Immature natural killer cell (primary cell): ENCODE results near the gene NANOS3. TPM values are rescaled to one million over a fixed set of nuclear protein-coding genes. Genes with fewer than 3 reads are reported as not detected.

ENCODE experiments used
- DNase-seq, 3 donors: peaks; one replicate each; pipeline ENCODE4 v3.0.0; 2022; ENCODE audit warnings: mixed read lengths in 1 of 3
- H3K27ac Mint-ChIP-seq, 6 donors: one replicate each; pipeline ENCODE4 v1.8.0; 2020; ENCODE audit warnings: mixed read lengths in 6 of 6, mild to moderate bottlenecking in 5 of 6, inconsistent platforms in 4 of 6, moderate library complexity in 3 of 6
- H3K27me3 Mint-ChIP-seq, 3 donors: one replicate each; pipeline ENCODE4 v1.8.0; 2020 to 2021; ENCODE audit warnings: low read depth in 3 of 3, mild to moderate bottlenecking in 3 of 3, mixed read lengths in 3 of 3, moderate library complexity in 3 of 3, inconsistent platforms in 1 of 3
- H3K36me3 Mint-ChIP-seq, 3 donors: one replicate each; pipeline ENCODE4 v1.8.0; 2020; ENCODE audit warnings: mixed read lengths in 3 of 3, inconsistent platforms in 2 of 3, mild to moderate bottlenecking in 2 of 3
- H3K4me1 Mint-ChIP-seq, 2 donors: one replicate each; pipeline ENCODE4 v1.8.0; 2020; ENCODE audit warnings: inconsistent platforms in 2 of 2, mild to moderate bottlenecking in 2 of 2, mixed read lengths in 2 of 2, moderate library complexity in 1 of 2
- H3K4me3 Mint-ChIP-seq, 5 donors: one replicate each; pipeline ENCODE4 v1.8.0; 2020; ENCODE audit warnings: mild to moderate bottlenecking in 5 of 5, mixed read lengths in 5 of 5, inconsistent platforms in 3 of 5, moderate library complexity in 3 of 5
- H3K9me3 Mint-ChIP-seq, 6 donors: one replicate each; pipeline ENCODE4 v1.8.0; 2020; ENCODE audit warnings: mild to moderate bottlenecking in 6 of 6, mixed read lengths in 6 of 6, inconsistent platforms in 4 of 6, moderate library complexity in 3 of 6
- polyA plus RNA-seq, 3 donors: library from polyadenylated mRNA; unstranded; fragments of 300-500 nt; fragmentation: Illumina TruSeq; gene quantifications; one replicate each; pipeline ENCODE4 v1.2.3, GENCODE V29; 2021

Gene NANOS3
- polyA plus RNA-seq, 3 donors from 2014 or later: not detected

DNA sequence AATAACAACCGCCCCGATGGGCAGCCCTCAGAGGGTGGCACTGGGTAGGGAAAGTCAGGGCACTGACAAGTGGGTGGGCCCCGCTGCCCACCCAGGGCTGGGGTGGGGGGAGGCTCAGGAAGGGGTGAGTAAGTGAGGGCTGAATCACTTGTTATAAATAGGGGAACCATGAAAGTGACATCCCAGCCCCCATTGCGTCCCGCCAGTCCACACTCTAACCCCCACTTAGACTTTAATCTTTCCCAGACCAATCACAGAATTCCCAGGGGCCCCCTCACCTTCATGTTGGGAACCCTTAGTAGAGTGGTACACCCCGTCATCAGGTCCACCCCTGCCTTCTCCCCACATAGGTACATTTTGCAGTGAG is 37.0 kb upstream of the NANOS3 start:
- H3K4me1 Mint-ChIP-seq: peaks cover 60 to 71% of the 10 kb centered on the region in 2 donors
- peaks cover 56 to 76% (median 76%) of the 10 kb centered on the region in 3 donors for H3K27me3 Mint-ChIP-seq
- no peak for DNase-seq
- peak overlapping the region; percentile 99 to 100 (median 99) for H3K27ac Mint-ChIP-seq
- peak overlapping the region; percentile 89 to 96 (median 94) for H3K4me3 Mint-ChIP-seq
- no peaks in the 10 kb centered on the region for H3K36me3 Mint-ChIP-seq
- H3K9me3 Mint-ChIP-seq: peaks cover 0 to 8% (median 1%) of the 10 kb centered on the region in 6 donors

DNA sequence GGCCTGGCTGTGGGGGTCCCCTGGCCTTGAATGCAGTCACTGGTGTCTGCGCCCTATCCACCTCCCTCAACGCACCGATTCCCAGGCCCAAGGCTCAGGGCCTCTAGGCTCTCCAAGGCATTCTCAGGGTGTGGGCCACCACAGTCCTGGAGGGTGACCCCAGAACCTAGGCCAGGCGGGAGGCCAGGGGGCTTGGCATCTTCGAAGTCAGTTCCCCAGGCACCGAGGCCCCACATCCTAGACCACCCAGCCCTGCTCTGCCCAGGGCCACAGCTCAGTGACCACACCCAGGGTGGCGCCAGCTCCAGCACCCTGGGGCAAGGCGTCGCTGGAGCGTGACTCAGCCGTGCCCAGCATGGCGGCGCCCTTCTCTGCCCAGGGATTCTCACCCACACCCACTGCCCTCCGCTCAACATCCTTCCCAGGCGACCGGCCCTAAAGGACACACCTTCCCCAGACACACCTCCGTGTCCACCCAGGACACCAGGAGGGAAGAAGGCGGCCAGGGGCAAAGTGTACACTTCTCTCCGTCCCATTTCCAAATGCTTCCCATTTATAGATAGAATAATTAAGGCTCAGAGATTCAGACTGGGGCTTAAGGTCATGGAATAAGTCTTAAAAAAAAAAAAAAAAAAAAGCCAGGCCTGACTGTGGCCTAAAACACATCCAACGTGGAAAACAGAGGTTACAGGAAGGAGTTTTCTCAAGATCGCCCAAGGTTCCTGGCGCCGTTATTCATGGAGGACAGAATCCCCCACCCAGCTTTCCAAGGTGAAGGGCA is 36.4 kb upstream of the NANOS3 start:
- Mint-ChIP-seq H3K27ac (peak overlapping the region; percentile 99 to 100 (median 99)), H3K4me1 (peaks cover 66 to 72% of the 10 kb centered on the region in 2 donors), H3K36me3 (no peaks in the 10 kb centered on the region), H3K9me3 (peaks cover 0 to 8% (median 1%) of the 10 kb centered on the region in 6 donors), H3K27me3 (peaks cover 56 to 76% (median 76%) of the 10 kb centered on the region in 3 donors), H3K4me3 (peak overlapping the region; percentile 89 to 96 (median 94))
- DNase-seq: peak; percentile 72 to 77 (median 76)

DNA sequence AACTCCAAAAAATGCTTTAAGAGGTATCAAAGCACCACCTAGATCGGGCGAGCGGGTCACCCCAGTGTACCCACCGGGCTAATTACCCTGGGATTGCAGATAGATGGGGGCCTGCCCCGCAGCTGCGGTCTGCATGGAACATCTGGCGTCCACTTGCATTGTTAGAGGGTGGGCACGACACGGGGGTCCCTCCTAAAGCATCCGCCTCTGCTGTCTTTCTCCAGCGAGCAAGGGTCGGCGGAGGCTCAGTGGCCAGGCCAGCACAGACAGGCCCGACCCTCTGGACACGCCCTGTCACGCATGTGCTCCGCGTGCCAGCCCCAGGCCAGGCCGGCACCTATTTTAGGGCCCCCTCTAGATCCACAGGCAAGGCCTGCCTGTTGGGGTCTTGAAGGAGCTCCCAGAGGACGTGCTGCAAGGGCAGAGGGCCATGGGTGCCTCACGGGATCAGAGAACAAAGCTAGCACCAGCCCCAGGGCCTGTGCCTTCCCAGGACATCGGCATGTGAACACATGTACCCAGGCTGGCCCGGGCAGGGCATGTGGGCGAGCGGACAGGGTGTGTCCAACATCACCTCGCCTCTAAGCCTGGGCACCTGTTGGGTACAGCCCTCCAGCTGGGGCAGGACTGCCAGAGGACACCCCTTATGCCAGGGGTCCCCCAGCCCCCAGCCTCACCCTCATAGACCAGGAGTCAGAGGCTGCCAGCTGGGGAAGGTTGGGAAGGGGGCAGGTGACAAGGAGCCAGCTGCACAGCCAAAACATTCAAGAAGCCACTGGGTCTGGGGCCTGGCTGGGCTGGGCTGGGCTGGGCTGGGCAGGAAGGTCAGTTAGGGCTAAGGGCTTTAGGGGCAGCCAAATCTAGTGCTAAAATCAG is 35.6 kb upstream of the NANOS3 start:
- Mint-ChIP-seq H3K4me1 (peaks cover 68 to 72% of the 10 kb centered on the region in 2 donors), H3K36me3 (no peaks in the 10 kb centered on the region), H3K27ac (peak overlapping the region; percentile 99 to 100 (median 99)), H3K9me3 (peaks cover 0 to 9% (median 1%) of the 10 kb centered on the region in 6 donors), H3K4me3 (peak overlapping the region; percentile 89 to 96 (median 94)), H3K27me3 (peaks cover 56 to 76% (median 74%) of the 10 kb centered on the region in 3 donors)
- DNase-seq: peak; percentile 66 to 68 (median 67)

DNA sequence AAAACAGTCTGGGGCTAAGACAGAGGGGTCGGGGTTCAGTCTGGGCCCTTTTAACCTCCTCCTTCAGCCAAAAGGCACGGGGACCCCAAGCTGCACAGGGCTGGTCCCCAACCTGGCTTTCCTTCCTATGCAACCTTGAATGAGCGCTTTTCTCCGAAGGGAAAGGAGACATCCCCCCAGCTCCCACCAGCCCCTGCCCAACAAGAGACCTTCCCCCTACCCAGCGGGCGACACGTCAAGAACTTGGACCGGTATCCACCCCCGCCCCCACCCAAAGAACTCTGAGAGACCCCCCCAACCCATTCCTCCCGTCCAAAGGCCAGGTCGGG is 35.0 kb upstream of the NANOS3 start:
- H3K4me3 Mint-ChIP-seq: peak overlapping the region; percentile 89 to 96 (median 94)
- no peak for DNase-seq
- peaks cover 59 to 76% (median 74%) of the 10 kb centered on the region in 3 donors for H3K27me3 Mint-ChIP-seq
- peak overlapping the region; percentile 99 to 100 (median 99) for H3K27ac Mint-ChIP-seq
- peaks cover 0 to 7% (median 1%) of the 10 kb centered on the region in 6 donors for H3K9me3 Mint-ChIP-seq
- peaks cover 70 to 73% of the 10 kb centered on the region in 2 donors for H3K4me1 Mint-ChIP-seq
- H3K36me3 Mint-ChIP-seq: no peaks in the 10 kb centered on the region

DNA sequence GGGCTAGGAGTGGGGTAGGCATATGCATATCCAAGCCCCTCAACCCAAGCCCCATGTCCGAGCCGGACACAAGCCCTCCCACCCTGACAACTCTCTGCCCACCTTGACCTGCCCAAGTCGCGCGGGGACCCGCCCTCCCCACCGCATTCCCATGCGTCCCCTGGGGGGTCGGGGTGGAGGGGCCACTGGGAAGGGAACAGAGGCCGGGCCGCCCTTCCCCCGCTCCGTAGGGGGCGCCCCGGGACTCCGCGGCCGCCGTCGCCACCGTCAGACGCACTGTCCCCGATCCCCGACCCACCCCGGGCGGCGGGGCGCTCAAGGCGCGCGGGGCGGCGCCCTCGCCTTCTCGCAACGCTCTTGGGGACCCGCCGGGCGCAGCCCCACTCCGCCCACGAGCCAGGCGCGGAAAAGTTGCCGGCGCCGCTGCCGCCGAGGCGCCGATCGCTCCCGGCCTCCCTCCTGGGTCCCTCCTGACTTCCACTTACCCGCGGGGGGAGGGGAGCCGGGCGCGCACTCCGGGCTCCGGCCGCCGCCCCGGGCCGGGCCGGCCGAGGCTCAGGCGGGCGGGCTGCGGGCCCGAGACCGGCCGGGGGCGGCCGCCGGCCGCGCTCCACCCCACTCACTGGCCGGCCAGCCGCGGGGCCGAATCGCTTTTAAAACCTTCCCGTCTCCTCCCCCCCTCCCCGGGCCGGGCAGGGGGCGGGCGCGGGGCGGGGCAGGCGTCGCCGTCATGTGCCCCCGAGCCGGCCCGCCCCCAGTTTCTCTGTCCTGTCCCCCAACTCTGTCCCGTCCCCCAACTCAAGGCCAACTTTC is 34.4 kb upstream of the NANOS3 start:
- Mint-ChIP-seq H3K9me3 (peaks cover 0 to 7% (median 1%) of the 10 kb centered on the region in 6 donors), H3K4me1 (peaks cover 67 to 72% of the 10 kb centered on the region in 2 donors), H3K27ac (peak overlapping the region; percentile 99 to 100 (median 99)), H3K4me3 (peak overlapping the region; percentile 89 to 96 (median 94)), H3K27me3 (peaks cover 60 to 76% (median 74%) of the 10 kb centered on the region in 3 donors), H3K36me3 (no peaks in the 10 kb centered on the region)
- DNase-seq: peak; percentile 86 to 88 (median 87)

DNA sequence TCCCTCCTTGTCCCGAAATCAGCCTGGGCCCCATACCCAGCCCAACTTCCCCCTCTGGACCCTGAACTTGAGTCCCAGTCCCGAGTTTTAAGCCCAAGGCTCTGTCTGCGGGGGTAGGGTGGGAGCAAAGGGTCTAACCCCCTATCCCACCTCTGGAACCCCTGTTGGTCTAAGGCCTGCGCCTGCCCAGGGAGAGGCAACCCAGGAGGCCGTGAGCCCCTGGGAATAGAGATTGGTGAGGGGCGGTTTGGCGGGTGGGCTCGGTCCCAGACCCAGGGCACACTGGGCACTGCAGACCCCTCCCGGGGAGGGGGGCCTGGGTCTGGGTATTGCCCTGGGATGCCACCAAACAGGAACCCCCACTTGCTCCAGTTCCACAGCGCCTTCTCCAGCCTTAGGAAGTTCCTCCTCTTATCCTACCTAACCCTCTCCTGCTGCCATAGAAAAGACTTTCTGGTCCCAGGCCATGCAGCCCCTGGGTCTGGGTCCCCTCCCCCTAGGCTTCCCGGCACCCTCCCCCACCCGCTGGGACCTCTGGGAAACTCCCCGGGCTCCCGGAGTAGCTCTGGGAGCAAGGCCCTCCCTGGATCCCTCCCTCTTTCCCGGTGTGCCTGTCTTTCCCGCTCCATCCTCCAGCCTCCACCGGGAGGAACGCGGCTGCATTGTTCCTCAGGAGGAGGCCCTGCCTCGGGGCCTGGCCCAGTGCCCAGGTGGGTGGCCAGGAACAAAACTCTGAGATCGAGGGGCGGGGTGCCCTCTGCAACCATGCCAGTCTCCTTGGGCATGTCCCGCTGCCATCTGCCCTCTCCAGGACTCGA is 33.6 kb upstream of the NANOS3 start:
- H3K36me3 Mint-ChIP-seq: no peaks in the 10 kb centered on the region
- H3K4me1 Mint-ChIP-seq: peaks cover 63 to 66% of the 10 kb centered on the region in 2 donors
- peak overlapping the region; percentile 88 to 99 (median 99) for H3K27ac Mint-ChIP-seq
- DNase-seq: no peak
- peak overlapping the region; percentile 82 to 89 (median 85) for H3K4me3 Mint-ChIP-seq
- peaks cover 57 to 69% (median 66%) of the 10 kb centered on the region in 3 donors for H3K27me3 Mint-ChIP-seq
- H3K9me3 Mint-ChIP-seq: peaks cover 0 to 7% (median 1%) of the 10 kb centered on the region in 6 donors

DNA sequence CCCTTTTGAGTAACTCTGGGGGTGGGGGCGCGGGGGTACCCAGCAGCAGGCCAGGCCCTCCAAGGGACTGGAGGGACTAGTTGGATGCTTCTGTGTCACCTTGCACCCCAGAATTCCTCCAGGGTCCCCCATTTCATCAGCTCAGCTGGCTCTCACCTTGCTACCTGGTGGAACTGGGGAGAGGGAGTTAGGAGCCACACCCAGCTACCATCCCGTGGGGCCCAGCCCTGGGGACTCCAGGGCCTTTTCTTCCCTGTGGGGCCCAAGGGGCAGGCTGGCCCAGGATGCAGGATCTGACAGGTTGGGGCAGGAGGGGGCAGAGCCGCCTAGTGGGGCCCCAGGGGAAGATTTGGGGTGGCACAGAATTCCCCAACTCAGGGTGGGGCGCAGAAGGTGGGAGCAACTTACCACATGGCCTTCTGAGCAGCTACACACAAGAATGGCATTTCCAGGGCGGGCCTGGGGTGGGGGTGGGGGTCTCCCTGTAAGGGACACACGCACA is 32.8 kb upstream of the NANOS3 start:
- Mint-ChIP-seq H3K36me3 (no peaks in the 10 kb centered on the region), H3K27ac (peak overlapping the region; percentile 89 to 99 (median 98)), H3K4me3 (peak overlapping the region in 3 of 5 donors; percentile 29 to 85 (median 68)), H3K9me3 (peaks cover 0 to 7% (median 1%) of the 10 kb centered on the region in 6 donors), H3K27me3 (peaks cover 57 to 65% (median 63%) of the 10 kb centered on the region in 3 donors), H3K4me1 (peaks cover 62% of the 10 kb centered on the region in 2 donors)
- DNase-seq: no peak

DNA sequence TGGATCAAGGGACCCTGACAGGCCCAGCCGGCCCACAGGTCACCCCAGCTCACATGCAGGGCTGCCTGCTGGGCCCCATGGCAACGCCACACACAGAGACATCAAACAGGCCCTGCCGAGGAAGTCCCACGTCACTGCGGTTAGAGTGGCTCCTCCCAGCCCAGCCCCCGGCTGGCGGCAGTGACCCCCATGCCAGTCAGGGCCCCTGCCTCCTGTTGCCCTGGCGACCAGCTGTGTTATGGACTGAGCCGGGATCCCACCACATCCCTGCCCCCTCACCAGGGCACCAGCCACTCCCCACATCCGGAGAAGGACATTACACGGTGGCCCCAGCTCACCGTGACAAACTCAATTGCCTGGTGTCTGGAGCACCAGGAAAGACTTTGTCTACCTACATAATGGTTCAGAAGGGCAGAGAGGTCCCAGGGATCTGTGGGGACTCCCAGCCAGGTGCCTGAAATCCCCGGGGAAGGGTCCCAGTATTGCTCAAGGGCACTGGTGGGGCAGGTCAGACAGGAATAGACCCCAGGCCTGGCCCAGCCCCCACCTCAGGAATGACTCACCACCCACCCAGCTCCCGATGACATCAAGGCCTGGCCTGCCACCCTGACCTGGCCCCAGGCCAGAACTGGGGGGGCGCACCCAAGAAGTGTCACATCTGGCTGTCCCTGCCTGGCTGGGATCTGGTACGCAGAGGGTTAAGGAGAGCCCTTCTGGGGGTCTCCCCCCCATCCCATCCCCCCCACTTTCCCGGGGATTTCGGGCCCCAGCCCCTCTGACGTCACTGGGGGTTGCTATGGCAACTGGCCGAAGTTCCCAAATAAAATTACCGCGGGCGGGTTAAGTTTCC is 30.2 kb upstream of the NANOS3 start:
- peak; percentile 100 for DNase-seq
- H3K36me3 Mint-ChIP-seq: no peaks in the 10 kb centered on the region
- peak overlapping the region; percentile 76 to 88 (median 87) for H3K4me3 Mint-ChIP-seq
- peak overlapping the region; percentile 99 to 100 (median 100) for H3K27ac Mint-ChIP-seq
- peaks cover 43 to 50% (median 46%) of the 10 kb centered on the region in 3 donors for H3K27me3 Mint-ChIP-seq
- peaks cover 0 to 4% (median 0%) of the 10 kb centered on the region in 6 donors for H3K9me3 Mint-ChIP-seq
- peaks cover 51 to 53% of the 10 kb centered on the region in 2 donors for H3K4me1 Mint-ChIP-seq

DNA sequence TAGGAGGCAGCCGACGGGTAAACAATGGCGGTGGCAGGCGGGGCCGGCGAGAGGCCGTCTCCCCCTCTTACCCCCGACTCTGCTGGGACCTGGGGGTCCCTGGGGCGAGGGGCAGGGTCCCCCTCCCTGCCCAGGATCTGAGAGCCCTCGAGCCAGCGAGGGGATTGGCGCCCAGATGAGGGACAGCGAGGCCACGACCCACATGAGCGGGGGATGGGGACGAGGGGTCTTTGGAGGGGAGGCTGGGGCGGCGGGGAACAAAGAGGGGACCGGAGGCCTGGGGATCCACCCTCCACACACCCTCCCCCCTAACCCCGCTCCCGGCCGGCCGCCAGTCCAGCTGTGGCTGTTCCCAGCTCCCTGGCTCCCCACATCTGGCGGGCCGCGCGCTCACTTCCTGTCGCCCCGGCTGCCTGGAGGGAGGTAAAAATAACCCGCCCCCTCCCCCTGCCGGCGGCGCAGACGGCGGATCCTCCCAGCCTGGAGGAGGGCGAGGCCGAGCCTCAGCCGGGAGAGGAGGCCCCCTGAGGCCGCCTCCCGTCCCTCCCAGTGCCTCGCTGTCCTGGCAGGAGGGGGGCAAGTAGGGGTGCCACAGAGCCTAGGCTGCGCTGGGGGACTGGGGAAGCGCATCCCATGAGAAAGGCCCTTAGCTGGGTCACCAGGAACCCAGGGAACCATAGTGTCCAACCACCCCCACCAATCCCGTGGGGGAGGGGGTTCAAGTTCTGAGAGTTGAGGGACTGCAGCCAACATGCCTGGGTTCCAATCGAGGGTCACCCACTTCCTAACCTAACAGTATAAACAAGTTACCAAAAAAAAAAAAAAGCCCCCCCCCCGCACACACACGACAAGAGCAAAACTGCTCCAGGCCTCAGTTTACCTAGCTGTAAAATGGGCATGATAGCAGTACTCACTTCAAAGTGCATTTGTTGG is 29.3 kb upstream of the NANOS3 start:
- Mint-ChIP-seq H3K36me3 (no peaks in the 10 kb centered on the region), H3K4me1 (peaks cover 48 to 49% of the 10 kb centered on the region in 2 donors), H3K27ac (peak overlapping the region; percentile 99 to 100 (median 100)), H3K27me3 (peaks cover 38 to 43% (median 39%) of the 10 kb centered on the region in 3 donors), H3K9me3 (peaks cover 0 to 1% (median 0%) of the 10 kb centered on the region in 6 donors), H3K4me3 (peak overlapping the region; percentile 76 to 88 (median 87))
- peak; percentile 76 to 81 (median 78) for DNase-seq

DNA sequence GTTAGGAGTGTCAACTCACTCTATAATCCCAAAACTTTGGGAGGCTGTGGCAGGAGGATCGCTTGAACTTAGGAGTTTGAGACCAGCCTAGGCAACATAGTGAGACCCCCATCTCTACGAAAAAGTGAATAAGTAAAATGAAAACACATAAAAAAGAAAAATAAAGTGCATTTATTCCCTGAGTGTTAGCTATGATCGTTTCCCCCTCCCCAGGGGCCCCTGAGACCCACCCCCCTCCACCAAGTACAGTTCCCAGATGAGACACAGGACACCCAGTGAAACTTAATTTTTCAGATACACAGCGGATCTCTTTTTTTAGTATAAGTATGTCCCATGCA is 28.6 kb upstream of the NANOS3 start:
- Mint-ChIP-seq H3K4me3 (peak overlapping the region in 1 of 5 donors; percentile 43), H3K4me1 (peaks cover 45 to 49% of the 10 kb centered on the region in 2 donors), H3K27ac (peak overlapping the region in 5 of 6 donors; percentile 91 to 100 (median 99)), H3K27me3 (peaks cover 36 to 38% (median 37%) of the 10 kb centered on the region in 3 donors), H3K9me3 (peaks cover 0 to 1% (median 0%) of the 10 kb centered on the region in 6 donors), H3K36me3 (no peaks in the 10 kb centered on the region)
- DNase-seq: no peak
